ENCODE results near the gene APOBEC3G.

Gene APOBEC3G

GRCh38 chr22:39092111-39092862 is 15.2 kb downstream of the APOBEC3G start:
- DNase-seq = no peak

- no peak for DNase-seq
Measured at GRCh38 chr22:39094717-39095389, 17.8 kb downstream of the APOBEC3G start.

GRCh38 chr22:39095971-39096370 is 18.9 kb downstream of the APOBEC3G start:
- DNase-seq = no peak

GRCh38 chr22:39097098-39098020 is 20.3 kb downstream of the APOBEC3G start, which contains the start of gene APOBEC3H:
APOBEC3H (plus strand) TSS chr22:39097244; CDS start chr22:39100279, 3,035 bp downstream.
- DNase-seq = no peak

GRCh38 chr22:39098026-39098425 is 21.0 kb downstream of the APOBEC3G start:
- no peak for DNase-seq

- no peak for DNase-seq
Measured at GRCh38 chr22:39098576-39098975, 21.5 kb downstream of the APOBEC3G start.

- no peak for DNase-seq
Measured at GRCh38 chr22:39101226-39101625, 24.2 kb downstream of the APOBEC3G start.

- no peak for DNase-seq
Measured at GRCh38 chr22:39103431-39103830, 26.4 kb downstream of the APOBEC3G start.

- DNase-seq = no peak
Measured at GRCh38 chr22:39106326-39106725, 29.3 kb downstream of the APOBEC3G start.

GRCh38 chr22:39108487-39108886 is 31.4 kb downstream of the APOBEC3G start:
- no peak for DNase-seq

- no peak for DNase-seq
Measured at GRCh38 chr22:39109361-39109760, 32.3 kb downstream of the APOBEC3G start.

GRCh38 chr22:39110631-39111561 is 33.8 kb downstream of the APOBEC3G start:
- DNase-seq = no peak

- DNase-seq = no peak
Measured at GRCh38 chr22:39114112-39114511, 37.0 kb downstream of the APOBEC3G start.

- no peak for DNase-seq
Measured at GRCh38 chr22:39115570-39115969, 38.5 kb downstream of the APOBEC3G start.

GRCh38 chr22:39115977-39116621 is 39.0 kb downstream of the APOBEC3G start:
- DNase-seq = no peak

GRCh38 chr22:39117585-39118191 is 40.6 kb downstream of the APOBEC3G start:
- no peak for DNase-seq

- no peak for DNase-seq
Measured at GRCh38 chr22:39120983-39121382, 43.9 kb downstream of the APOBEC3G start.

- DNase-seq = no peak
Measured at GRCh38 chr22:39122772-39123470, 45.8 kb downstream of the APOBEC3G start.

GRCh38 chr22:39123751-39124581 is 46.9 kb downstream of the APOBEC3G start:
- DNase-seq = no peak

GRCh38 chr22:39125622-39126021 is 48.5 kb downstream of the APOBEC3G start:
- DNase-seq = no peak

Data from NCI-H2081 (cell line).